HG02678 (cell line): ENCODE measurements around the gene TMEM154.
"Not testable (repeated sequence)": the region's sequence is repeated elsewhere in the genome, so short reads cannot be mapped to it uniquely, and the experiment has no call there.

Experiments
- ATAC-seq: cut with Tn5 transposase; IDR thresholded peaks from one replicate; pipeline ENCODE4 v1.9.1; 2021; ENCODE audit warnings: mild to moderate bottlenecking, moderate library complexity; ENCODE audit not compliant: unreplicated experiment

TMEM154 gene

GRCh38 chr4:152668338-152668964 is 11.3 kb downstream of the TMEM154 start:
- ATAC-seq = no peak

GRCh38 chr4:152667781-152668180 is 12.0 kb downstream of the TMEM154 start:
- ATAC-seq = no peak

- ATAC-seq = no peak
Observed at GRCh38 chr4:152666946-152667345, 12.9 kb downstream of the TMEM154 start.

- peak; percentile 31 for ATAC-seq
Observed at GRCh38 chr4:152665691-152666395, 14.0 kb downstream of the TMEM154 start.

- not testable (repeated sequence) for ATAC-seq
Observed at GRCh38 chr4:152664067-152664378, 15.8 kb downstream of the TMEM154 start.

- ATAC-seq = peak; percentile 53
Observed at GRCh38 chr4:152663203-152664066, 16.4 kb downstream of the TMEM154 start.

GRCh38 chr4:152661649-152662048 is 18.1 kb downstream of the TMEM154 start:
- no peak for ATAC-seq

- no peak for ATAC-seq
Observed at GRCh38 chr4:152660526-152660925, 19.3 kb downstream of the TMEM154 start.

GRCh38 chr4:152659806-152660205 is 20.0 kb downstream of the TMEM154 start:
- no peak for ATAC-seq

DNA sequence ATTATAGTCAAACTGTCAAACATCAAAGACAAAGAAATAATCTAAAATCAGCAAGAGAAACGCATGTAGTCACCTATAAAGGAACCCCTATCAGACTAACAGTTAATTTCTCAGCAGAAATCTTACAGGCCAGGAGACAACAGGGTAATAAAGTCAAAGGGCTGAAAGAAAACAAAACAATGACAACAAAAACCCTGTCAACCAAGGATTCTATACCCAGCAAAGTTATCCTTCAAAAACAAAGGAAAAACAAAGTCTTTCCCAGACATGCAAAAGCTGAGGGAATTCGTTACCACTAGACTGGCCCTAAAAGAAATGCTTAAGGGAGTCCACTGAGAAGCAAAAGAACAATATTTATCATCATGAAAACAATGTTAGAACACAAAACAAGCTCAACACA is 22.1 kb downstream of the TMEM154 start:
- ATAC-seq = no peak

- ATAC-seq = no peak
Observed at GRCh38 chr4:152655272-152656129, 24.3 kb downstream of the TMEM154 start.

DNA sequence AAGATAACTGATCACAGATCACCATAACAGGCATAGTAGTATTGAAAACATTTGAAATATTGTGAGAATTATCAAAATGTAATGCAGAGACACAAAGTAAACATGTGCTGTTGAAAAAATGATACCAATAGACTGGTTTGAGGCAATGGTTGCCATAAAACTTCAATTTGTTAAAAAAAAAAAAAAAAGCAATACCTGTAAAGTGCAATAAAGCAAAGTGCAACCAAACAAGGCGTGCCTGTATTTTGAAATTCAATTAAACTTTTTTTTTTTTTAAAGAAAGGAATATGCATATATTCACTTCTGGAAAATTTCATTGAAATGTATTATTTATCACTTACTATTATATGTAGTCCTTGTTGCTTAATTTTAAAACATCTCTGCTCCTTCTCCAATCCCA is 27.7 kb downstream of the TMEM154 start:
- ATAC-seq = no peak

- ATAC-seq = peak; percentile 51
Observed at GRCh38 chr4:152651473-152652060, 28.2 kb downstream of the TMEM154 start.

DNA sequence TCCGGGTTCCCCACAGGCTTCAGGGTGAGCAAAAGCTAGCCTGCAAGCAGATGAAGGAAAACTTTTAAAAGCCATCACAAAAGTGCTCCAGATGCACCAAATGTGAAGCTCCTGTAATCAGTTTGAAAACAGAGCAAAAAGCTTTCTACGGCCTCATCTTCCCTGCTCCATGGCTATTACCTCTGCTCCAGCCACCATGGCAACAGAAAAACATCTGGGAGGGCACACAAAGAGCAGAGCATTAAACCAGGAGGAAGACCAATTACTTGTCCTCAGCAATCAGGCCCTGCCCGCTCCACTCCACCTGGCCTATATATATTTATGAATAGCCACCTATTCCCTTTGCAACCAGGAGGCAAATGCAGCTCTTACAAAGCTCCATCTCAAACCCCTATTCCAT is 33.6 kb downstream of the TMEM154 start:
- no peak for ATAC-seq

DNA sequence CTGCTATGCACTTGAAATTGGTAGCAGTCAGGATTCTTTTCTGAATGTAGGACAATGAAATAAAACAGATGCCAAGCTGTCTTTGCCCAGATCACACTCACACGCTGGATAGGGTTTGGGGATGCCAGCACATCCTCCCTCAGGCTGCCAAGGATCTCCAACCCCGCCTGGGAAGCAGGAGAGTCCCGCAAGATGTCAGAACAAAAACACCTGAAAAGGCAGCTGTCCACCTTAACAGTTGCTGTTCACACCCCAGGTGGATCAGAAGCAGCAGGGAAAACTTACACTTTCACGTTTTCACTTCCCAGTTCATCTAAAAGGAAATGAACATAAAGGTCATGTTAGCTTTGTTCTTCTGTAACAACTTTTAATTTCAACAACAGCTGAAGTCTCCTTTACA is 35.7 kb downstream of the TMEM154 start:
- ATAC-seq = no peak

DNA sequence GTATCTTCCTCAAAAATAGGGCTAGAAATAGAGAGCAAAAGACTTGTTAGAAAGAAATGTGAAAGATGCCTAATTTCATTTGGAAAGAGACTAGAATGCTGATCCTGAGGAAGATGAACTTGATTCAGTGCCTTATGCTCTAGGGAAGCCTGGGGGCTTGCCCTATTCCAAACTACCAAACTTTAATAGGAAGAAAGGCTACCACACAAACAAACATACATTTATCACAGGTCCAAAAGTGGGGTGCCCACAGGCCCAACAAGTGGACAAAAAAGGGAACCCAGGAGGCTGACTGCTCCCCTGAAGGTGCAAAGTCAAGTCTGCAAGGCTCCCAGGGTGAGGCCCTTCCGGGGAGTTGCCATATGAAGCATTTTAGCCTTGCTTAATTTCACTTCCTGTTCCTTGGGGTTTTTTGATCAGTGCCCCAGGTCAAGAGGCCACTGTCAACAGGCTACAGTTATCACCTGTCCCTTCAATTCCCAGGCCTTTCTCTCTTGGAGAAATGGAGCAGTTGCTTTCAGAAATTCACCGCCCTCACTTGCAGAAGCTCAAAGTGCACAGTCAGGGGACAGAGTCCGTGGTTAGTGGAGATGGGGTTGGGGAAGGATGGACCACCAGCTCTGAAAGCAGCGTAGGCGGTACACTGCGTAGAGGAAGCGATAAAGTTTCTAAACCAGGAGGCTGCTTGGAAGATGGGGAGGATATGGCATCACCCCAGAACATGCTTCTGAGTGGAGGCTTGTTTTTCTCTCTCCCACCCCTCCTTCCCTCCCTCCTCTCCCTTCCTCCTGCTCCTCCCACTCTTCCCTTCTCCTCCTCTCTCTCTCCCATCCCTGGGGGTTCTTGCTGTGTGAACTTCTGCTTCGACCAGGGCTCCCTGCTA is 36.4 kb downstream of the TMEM154 start:
- ATAC-seq = peak; percentile 92

DNA sequence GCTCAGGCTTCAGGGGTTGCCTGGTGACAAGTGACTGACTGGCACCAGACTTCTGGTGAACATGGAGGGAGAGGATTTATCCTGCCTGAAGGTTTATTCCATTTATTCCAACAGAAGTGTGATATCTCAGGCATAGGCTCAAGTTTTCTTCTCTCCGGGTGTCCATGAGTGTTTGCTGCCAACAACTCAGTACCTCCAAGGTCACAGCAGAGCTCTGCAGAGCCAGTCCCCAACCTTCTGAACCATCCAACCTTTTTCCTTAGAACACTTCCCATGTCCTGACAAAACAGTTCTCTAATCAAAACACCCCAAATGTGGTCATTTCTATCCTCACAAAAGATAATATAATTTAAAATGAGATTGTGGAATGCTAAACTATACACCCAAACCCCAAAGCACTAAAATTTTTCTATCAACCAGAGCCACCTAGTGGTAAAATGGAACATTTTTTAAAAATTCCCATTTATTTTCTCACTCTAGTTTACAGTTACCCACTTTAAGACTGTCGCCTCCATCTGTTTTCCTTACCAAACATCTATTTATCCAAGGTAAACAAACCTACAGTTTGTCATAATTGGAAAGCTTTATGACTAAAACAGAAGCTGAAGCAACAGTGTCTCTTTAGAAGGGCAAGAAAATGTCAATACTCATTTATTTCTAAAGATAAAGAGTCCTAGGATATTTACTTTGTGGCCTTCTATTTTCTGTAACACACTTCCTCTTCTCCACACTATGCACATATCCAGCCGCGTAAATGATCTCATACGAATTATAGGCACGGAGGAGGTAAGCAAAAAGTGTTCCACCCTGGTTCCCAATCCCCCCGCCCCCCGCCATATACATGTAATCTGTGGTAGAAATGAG is 39.5 kb downstream of the TMEM154 start:
- ATAC-seq = no peak

DNA sequence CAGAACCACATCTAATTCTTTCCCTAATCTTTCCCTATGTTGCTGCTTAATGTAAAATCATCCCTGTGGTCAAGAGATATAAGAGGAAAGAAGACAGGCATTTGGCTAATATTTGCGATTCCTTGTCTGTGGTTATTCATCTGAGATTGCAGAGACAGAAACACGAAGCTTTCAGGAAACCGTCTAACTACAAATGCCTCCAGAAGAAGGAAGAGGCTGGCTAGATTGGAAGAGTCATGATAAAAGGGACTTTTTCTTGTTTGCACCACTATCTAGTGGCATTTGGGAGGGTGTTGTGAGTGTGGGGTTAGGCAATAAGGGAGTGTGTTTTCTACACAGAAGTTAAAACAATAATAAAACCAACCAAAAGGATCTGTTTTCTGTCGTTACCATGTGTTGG is 43.9 kb downstream of the TMEM154 start:
- ATAC-seq = no peak
